GM12878 (cell line): ENCODE results near the gene GFI1.

ENCODE experiments used
- FOXK2 ChIP-seq: fragments of 450-650 bp; IDR thresholded peaks from 2 replicates; pipeline ENCODE4 v1.6.1; 2017; ENCODE audit warnings: mild to moderate bottlenecking, moderate library complexity
- MEF2B ChIP-seq: fragments of 450-650 bp; IDR thresholded peaks from 2 replicates; pipeline ENCODE4 v1.6.1; 2018; ENCODE audit warnings: mild to moderate bottlenecking, moderate library complexity; ENCODE audit not compliant: partially characterized antibody, poor library complexity, severe bottlenecking
- MTA2 ChIP-seq: fragments of 450-650 bp; IDR thresholded peaks from 2 replicates; pipeline ENCODE4 v1.6.1; 2016; ENCODE audit warnings: low read depth, mild to moderate bottlenecking, moderate library complexity
- USF2 ChIP-seq: IDR thresholded peaks from 2 replicates; pipeline ENCODE4 v1.6.1; 2011; ENCODE audit warnings: low read depth, low read length, improper control_type of control experiment, borderline replicate concordance
- TF ChIP-seq, protein P1 (sequence below), 3 experiments: IDR thresholded peaks in 2 of 3; conservative IDR thresholded peaks in 1 of 3; 2 replicates each; pipeline ENCODE4 v1.5.1; 2011; ENCODE audit warnings: low read depth in 3 of 3, low read length in 3 of 3, mild to moderate bottlenecking in 3 of 3, control low read depth in 2 of 3, moderate library complexity in 2 of 3, inconsistent platforms in 1 of 3, mixed read lengths in 1 of 3; ENCODE audit not compliant: control insufficient read depth in 2 of 3, insufficient read depth in 1 of 3; ENCODE audit errors: extremely low read depth in 1 of 3

- no peak for TF ChIP-seq USF2
- no peak for TF ChIP-seq FOXK2
- TF ChIP-seq, protein P1, sequence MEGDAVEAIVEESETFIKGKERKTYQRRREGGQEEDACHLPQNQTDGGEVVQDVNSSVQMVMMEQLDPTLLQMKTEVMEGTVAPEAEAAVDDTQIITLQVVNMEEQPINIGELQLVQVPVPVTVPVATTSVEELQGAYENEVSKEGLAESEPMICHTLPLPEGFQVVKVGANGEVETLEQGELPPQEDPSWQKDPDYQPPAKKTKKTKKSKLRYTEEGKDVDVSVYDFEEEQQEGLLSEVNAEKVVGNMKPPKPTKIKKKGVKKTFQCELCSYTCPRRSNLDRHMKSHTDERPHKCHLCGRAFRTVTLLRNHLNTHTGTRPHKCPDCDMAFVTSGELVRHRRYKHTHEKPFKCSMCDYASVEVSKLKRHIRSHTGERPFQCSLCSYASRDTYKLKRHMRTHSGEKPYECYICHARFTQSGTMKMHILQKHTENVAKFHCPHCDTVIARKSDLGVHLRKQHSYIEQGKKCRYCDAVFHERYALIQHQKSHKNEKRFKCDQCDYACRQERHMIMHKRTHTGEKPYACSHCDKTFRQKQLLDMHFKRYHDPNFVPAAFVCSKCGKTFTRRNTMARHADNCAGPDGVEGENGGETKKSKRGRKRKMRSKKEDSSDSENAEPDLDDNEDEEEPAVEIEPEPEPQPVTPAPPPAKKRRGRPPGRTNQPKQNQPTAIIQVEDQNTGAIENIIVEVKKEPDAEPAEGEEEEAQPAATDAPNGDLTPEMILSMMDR (IDR thresholded peaks at IDR 0.05 in 2 of 3, conservative IDR thresholded peaks at IDR 0.05 in 1 of 3; ENCODE audit: control insufficient read depth in 2 of 3, extremely low read depth in 1 of 3, insufficient read depth in 1 of 3, low read depth in 3 of 3, low read length in 3 of 3): no peak
- no peak for TF ChIP-seq MTA2
- TF ChIP-seq MEF2B: no peak
These were observed 18.4 kb upstream of the GFI1 start for GRCh38 chr1:92505015-92505692.
